GM19240 (cell line): ENCODE results near the gene LIPM.
"Not testable (repeated sequence)": the region's sequence is repeated elsewhere in the genome, so short reads cannot be mapped to it uniquely, and the experiment has no call there.

Experiments used
- DNase-seq: peaks from one replicate; pipeline ENCODE4 v3.0.0; 2011; ENCODE audit warnings: low spot score; ENCODE audit not compliant: insufficient read length

The LIPM gene

GRCh38 chr10:88837632-88838031, 35.1 kb downstream of the LIPM start:
- not testable (repeated sequence) for DNase-seq

GRCh38 chr10:88838766-88839350, 36.3 kb downstream of the LIPM start:
- no peak for DNase-seq

- no peak for DNase-seq
Measured at GRCh38 chr10:88840104-88840503, 37.6 kb downstream of the LIPM start.

GRCh38 chr10:88840881-88841280, 38.4 kb downstream of the LIPM start:
- DNase-seq, result no peak

GRCh38 chr10:88841316-88842111, 39.0 kb downstream of the LIPM start:
- DNase-seq, result no peak

GRCh38 chr10:88843171-88843570, 40.6 kb downstream of the LIPM start:
- no peak for DNase-seq

GRCh38 chr10:88848499-88848898, 46.0 kb downstream of the LIPM start:
- no peak for DNase-seq

- DNase-seq, result no peak
Measured at GRCh38 chr10:88849234-88849633, 46.7 kb downstream of the LIPM start.

- no peak for DNase-seq
Measured at GRCh38 chr10:88850712-88851111, 48.2 kb downstream of the LIPM start.

- no peak for DNase-seq
Measured at GRCh38 chr10:88851706-88852105, 49.2 kb downstream of the LIPM start, which contains the start of gene ANKRD22. Gene ANKRD22, minus strand, starts transcription at chr10:88851844. Its CDS starts 237 bp downstream, at chr10:88851607.

- DNase-seq, result no peak
Measured at GRCh38 chr10:88852327-88852726, 49.8 kb downstream of the LIPM start.

GRCh38 chr10:88853155-88853881, 50.8 kb downstream of the LIPM start:
- DNase-seq, result no peak

- no peak for DNase-seq
Measured at GRCh38 chr10:88854684-88855083, 52.2 kb downstream of the LIPM start.

GRCh38 chr10:88857831-88858230, 55.3 kb downstream of the LIPM start:
- no peak for DNase-seq

- DNase-seq, result no peak
Measured at GRCh38 chr10:88858491-88858890, 56.0 kb downstream of the LIPM start.

- DNase-seq, result no peak
Measured at GRCh38 chr10:88861036-88861435, 58.5 kb downstream of the LIPM start.

- DNase-seq, result no peak
Measured at GRCh38 chr10:88865281-88865876, 62.8 kb downstream of the LIPM start.

GRCh38 chr10:88866454-88866853, 63.9 kb downstream of the LIPM start:
- DNase-seq, result no peak

GRCh38 chr10:88870089-88870488, 67.6 kb downstream of the LIPM start:
- no peak for DNase-seq
